GF-D8 (cell line): ENCODE results near the gene KRT4.
"Not testable (repeated sequence)": the region's sequence is repeated elsewhere in the genome, so short reads cannot be mapped to it uniquely, and the experiment has no call there.

Experiments
- DNase-seq: peaks from one replicate; lab custom pipeline; 2025; lab: John Stamatoyannopoulos, UW

Gene KRT4

DNA sequence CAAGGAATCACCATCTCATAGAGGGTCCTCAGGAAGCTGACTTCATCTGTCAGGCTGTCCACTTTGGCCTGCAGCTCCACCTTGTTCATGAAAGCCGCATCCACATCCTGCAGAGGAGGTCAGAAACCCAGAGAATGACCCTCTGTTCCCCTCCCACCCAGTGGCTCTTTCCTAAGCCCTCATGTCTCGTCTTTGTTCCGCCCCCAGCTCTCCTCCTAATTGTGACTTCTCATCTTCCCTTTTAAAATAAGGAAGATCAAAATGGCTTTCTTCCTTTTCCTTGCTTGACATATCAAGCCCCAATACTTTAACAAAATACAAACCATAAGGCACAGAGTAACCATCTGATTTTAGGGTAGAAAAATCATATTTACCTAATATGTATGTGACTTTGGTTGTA is 41.1 kb downstream of the KRT4 start:
- DNase-seq = no peak

GRCh38 chr12:52772188-52772587 is 41.7 kb downstream of the KRT4 start:
- DNase-seq = no peak

DNA sequence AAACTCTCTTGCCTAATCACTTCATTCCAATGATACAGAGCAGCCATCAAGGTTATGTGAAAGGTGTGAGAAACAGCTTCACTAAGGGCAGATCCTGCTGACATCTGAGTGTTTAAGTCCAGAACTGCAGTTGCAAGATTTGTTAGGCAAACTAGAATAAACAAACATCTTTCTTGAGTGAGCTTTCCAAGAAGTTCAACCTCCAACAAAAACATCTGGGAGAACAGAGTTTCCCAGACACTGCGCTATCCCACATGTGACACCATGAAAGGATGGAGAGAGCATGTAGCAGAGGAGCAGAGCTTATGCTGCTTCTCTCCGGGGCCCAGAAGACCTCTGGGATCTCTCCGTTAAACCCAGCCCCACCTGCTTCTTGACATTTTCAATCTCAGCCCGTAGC is 42.4 kb downstream of the KRT4 start:
- DNase-seq = no peak

DNA sequence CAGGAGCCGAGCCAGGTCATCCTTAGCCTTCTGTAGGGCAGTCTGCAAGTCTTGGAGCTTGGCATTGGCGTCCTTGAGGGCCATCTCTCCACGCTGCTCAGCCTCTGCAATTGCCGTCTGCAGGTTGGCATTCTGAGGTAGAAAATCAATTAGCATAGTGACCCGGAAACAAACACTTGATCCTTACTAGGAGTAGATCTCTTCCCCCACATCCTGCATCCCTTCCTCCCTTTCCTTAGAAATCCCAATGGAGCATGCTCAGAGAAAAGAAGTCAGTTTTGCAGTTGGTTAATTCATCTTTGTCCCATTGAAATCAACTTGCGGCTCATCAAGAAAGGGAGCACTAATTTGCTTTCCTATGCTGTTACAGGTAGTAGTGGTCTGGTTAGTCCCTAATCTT is 42.8 kb downstream of the KRT4 start:
- DNase-seq = no peak

GRCh38 chr12:52769946-52770345 is 44.0 kb downstream of the KRT4 start:
- DNase-seq = no peak

DNA sequence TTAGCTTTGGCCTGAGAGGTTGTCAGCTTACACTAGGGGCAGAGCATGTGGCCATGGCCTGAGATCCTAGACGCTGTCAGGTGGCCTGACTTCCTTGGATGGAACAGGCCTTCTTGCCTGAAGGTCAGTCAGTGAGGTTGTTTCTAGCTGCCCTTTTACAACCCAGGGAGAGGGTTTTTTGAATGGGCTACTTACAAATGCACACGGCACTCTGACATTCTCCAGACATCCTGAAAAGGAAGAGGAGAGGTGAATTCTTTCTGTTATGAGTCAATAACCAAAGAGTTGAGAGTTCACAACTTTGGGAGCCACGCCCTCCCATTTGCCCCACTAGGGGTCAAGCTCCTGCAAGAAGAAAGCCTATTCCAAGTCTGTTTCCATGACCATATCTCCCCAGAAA is 44.6 kb downstream of the KRT4 start:
- no peak for DNase-seq

DNA sequence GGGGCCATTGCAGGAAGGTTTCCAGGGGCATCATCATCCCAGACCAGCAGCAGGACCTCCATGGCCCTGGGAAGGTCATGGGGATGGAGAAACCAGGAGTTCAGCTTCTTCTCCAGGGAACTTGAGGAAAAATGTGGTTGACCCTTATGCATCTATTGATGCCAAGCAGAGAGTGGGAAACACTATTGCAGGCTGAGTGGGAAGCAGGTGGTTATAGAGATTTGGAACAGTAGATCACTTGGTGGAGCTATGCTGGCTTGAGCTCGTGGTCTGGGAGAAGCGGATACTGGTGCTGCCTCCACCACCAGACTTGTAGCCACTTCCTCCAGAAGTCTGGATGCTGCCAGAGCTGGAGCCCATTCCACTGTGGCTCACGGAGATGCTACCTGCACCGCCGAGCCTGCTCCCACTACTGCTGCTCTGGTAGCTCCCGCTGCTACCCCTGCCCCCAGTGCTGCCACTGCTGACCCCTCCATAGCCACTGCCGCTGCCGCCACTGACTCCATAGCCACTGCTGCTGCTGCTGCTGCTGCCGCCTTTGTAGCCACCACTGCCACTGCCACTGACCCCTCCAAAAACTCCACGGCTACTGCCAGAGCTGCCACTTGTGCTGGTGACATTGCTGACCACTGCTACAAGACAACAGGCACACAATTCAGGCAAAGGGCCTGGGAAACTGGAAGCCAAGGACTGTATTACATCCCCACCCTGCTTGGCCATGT is 45.3 kb downstream of the KRT4 start:
- no peak for DNase-seq

GRCh38 chr12:52767427-52767826 is 46.5 kb downstream of the KRT4 start:
- DNase-seq = no peak

GRCh38 chr12:52767020-52767379 is 46.9 kb downstream of the KRT4 start:
- DNase-seq = no peak

DNA sequence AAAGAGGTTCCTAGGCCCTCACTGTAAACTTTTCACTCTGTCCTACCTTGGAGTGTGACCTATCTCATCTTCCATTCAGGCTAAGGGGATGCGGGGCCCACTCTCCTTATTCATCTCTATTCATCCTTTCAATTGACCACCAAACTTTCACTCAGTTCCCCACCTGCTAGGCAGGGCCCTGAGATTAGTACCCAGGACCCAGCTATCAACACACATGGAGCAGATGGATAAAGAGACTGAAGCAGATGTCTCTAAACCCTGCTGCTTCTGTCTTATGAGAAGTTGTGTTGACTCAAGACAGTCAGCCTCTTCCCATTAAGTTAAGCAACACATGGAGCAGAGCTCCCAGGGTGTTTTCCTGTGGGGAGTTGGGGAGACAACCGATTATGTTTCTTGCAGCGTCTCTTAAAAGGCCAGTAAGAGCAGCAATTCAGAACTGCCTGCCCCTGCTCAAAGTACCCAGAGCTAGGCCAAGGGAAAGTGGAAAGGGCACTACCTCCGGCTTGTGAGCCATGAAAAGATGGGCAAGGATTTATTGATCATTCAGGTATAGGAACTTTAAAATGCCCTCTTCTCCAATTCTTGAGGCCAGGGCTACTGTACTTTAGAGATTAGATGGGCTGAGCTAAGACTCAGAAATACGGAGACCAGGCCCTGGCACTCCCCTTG is 47.4 kb downstream of the KRT4 start:
- no peak for DNase-seq

DNA sequence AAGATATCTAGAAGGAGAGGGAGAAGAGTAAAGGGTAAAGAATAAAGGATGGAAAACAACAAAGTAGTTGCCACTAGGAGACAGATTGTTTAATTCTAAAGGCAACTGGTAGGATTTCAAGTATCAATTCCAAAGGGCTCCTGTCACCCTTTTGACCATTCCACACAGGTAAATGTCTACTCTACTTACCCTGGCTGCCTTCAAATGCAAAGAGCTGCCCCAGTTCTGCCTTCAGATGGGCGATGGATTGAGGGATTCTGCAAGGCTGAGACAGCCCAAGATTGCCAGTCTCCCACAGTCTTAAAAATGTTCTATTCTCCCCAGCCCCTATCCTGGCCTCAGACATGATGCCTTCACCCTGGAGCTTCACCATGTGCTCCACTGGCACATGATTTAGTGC is 48.2 kb downstream of the KRT4 start:
- no peak for DNase-seq

DNA sequence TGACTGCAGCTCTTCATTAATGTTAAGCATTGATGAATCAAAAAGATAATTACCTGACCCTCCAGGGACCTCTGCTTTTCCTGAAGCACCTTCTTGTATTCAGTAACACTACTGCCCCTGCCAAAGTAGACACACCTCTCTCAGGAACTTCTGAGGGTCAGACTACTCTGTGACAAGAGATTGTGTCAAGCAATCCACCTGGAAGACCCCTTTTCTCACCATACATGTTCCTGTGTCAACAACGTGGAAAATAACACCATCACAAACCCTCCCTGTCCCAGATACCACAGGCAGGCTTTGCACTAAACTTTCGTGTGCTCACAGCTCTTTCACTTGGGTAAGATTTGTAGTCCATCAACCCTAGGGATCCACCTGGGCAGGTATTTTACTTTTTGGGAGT is 49.9 kb downstream of the KRT4 start:
- no peak for DNase-seq

DNA sequence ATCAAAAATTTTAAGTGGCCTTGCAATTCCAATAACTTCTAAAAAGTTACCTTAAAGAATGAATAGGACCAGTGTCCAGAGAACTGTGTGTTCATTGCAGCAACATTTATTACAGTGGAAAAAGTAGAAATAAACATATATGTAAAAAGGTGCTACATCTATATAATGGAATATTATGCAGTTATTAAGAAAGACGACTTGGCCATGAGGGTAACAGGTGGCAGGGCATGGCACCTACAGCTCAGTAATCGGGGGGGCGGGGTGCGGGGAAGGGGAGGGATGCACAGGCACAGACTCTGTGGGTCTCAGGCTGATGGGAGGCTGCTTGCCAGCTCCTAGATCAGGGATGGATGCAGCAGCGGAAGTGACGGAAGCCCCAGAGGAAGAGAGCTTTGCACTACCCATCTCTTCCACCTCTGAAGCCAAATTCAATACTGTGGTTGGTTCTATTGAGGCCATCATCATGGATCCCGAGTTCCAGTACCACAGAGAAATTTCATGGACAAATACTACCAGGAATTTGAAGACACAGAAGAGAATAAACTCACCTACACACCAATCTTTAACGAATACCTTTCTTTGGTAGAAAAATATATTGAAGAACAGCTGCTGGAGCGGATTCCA is 50.8 kb downstream of the KRT4 start:
- DNase-seq = no peak

- DNase-seq = no peak
These were observed 52.1 kb downstream of the KRT4 start for GRCh38 chr12:52761802-52762201.

GRCh38 chr12:52761218-52761617 is 52.7 kb downstream of the KRT4 start:
- DNase-seq = not testable (repeated sequence)

DNA sequence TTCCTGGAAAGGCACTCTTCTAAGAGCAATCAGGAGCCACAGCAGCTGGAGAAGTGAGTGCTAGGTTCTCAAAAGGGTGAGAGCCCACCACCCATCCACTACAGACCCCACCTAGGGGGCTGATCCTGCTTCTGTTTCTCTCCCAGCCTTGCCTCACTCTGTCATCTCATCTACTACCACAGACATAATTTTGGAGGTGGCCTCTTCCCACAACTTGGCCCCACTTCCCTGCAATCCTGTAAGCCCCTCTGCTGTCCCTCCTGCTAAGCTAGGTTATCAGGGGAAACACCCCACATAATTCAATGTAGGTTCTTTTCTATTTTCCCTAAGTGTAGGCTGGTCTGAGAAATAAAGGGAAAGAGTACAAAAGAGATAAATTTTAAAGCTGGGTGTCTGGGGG is 53.3 kb downstream of the KRT4 start:
- DNase-seq = no peak

- DNase-seq = no peak
These were observed 54.2 kb downstream of the KRT4 start for GRCh38 chr12:52759695-52760094.

GRCh38 chr12:52759218-52759617 is 54.7 kb downstream of the KRT4 start:
- DNase-seq = no peak

DNA sequence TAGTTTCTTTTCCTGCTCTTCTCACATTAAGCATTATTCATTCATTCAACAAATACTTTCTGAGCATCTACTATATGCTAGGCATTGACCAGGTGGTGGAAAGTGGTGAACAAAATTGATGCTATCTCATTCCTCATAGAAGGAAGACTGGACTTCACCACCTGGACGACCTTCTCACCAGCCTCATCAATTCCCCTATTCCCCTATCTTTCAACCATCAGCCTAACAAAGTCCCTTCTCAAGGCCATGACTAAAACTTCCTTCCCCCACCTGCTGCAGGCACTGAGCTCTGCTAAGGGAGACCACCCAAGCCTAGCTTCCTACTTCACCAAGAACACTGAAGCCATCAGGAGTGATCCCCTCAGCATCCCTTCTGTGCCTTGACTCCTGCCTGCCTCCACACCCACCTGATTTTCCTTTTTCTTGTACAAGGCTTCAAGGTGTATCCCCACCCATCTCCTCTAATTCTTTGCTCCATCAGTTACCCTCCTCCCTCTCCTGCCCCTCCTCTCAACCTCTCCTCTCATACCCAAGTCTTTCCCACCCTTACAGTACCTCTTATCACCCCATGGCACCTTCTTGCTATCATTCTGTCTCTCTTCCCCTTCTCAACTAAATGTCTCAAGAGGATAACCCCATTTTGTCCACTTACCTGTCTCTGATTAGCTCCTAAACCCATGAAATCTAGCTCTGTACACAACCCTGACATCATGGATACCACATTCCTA is 56.3 kb downstream of the KRT4 start:
- no peak for DNase-seq
